GM23248 (cell line): ENCODE results near the gene CCBE1. TPM values are rescaled to one million over a fixed set of nuclear protein-coding genes. Genes with fewer than 3 reads are reported as not detected.

ENCODE experiments used
- DNase-seq: peaks from one replicate; pipeline ENCODE4 v3.0.0-alpha.2; 2015
- H2AFZ ChIP-seq: fragments of 200-600 bp; sonication (generic); 2 replicates; pipeline ENCODE4 v1.6.1; 2016; ENCODE audit warnings: antibody characterized with exemption
- H3F3A ChIP-seq: fragments of 200-600 bp; sonication (generic); 2 replicates; pipeline ENCODE4 v1.6.1; 2016; ENCODE audit warnings: mild to moderate bottlenecking, antibody characterized with exemption, mixed run types; ENCODE audit not compliant: insufficient read depth
- H3K27ac ChIP-seq: fragments of 200-600 bp; sonication (generic); 2 replicates; pipeline ENCODE4 v1.5.1; 2016; ENCODE audit warnings: mild to moderate bottlenecking
- H3K27me3 ChIP-seq: fragments of 200-600 bp; sonication (generic); replicated peaks from 2 replicates; pipeline ENCODE4 v1.6.1; 2016; ENCODE audit warnings: mild to moderate bottlenecking; ENCODE audit not compliant: insufficient read depth
- H3K36me3 ChIP-seq: fragments of 200-600 bp; sonication (generic); 2 replicates; pipeline ENCODE4 v1.6.1; 2016; ENCODE audit warnings: low read depth, mild to moderate bottlenecking
- H3K4me1 ChIP-seq: fragments of 200-600 bp; sonication (generic); 2 replicates; pipeline ENCODE4 v1.6.1; 2016; ENCODE audit warnings: mild to moderate bottlenecking; ENCODE audit not compliant: insufficient read depth
- H3K4me2 ChIP-seq: fragments of 200-600 bp; sonication (generic); one replicate; pipeline ENCODE4 v1.6.1; 2016; ENCODE audit warnings: mild to moderate bottlenecking; ENCODE audit not compliant: unreplicated experiment
- H3K4me3 ChIP-seq: fragments of 200-600 bp; sonication (generic); 2 replicates; pipeline ENCODE4 v1.5.1; 2016; ENCODE audit warnings: mild to moderate bottlenecking
- H3K79me2 ChIP-seq: fragments of 200-600 bp; sonication (generic); 2 replicates; pipeline ENCODE4 v1.6.1; 2016; ENCODE audit warnings: mild to moderate bottlenecking; ENCODE audit not compliant: insufficient read depth
- H3K9ac ChIP-seq: fragments of 200-600 bp; sonication (generic); 2 replicates; pipeline ENCODE4 v1.6.1; 2016; ENCODE audit warnings: mild to moderate bottlenecking
- H3K9me2 ChIP-seq: fragments of 200-600 bp; sonication (generic); 2 replicates; pipeline ENCODE4 v1.6.1; 2016; ENCODE audit warnings: mixed run types, mild to moderate bottlenecking, moderate library complexity; ENCODE audit not compliant: insufficient read depth
- H3K9me3 ChIP-seq: fragments of 200-600 bp; sonication (generic); one replicate; pipeline ENCODE4 v1.6.1; 2017; ENCODE audit warnings: low read depth
- H4K20me1 ChIP-seq: fragments of 200-600 bp; sonication (generic); 2 replicates; pipeline ENCODE4 v1.6.0; 2016; ENCODE audit not compliant: insufficient read depth
- EZH2 ChIP-seq: fragments of 200-600 bp; sonication (generic); IDR thresholded peaks from 2 replicates; pipeline ENCODE4 v1.6.1; 2018; ENCODE audit warnings: antibody characterized with exemption, mild to moderate bottlenecking; ENCODE audit not compliant: insufficient read depth, poor library complexity, severe bottlenecking
- EZH2phosphoT487 ChIP-seq: fragments of 200-600 bp; sonication (generic); IDR thresholded peaks from 2 replicates; pipeline ENCODE4 v1.6.1; 2018; ENCODE audit warnings: antibody characterized with exemption, moderate library complexity, mild to moderate bottlenecking, low read depth; ENCODE audit not compliant: insufficient read depth
- WGBS, 2 experiments: methylation state at CpG; one replicate each; pipeline ENCODE4 v1.1.6; 2015 to 2017; ENCODE audit warnings: low lambda C conversion rate in 2 of 2, low coverage in 1 of 2; ENCODE audit errors: missing lambda C conversion rate in 2 of 2; 5-methylcytosine and 5-hydroxymethylcytosine counted together
- in situ Hi-C: fragments of 300-500 bp; cut with MboI; formaldehyde crosslinking; loops from 2 replicates; pipeline ENCODE4 v1.15.0; 2020
- polyA plus RNA-seq: library from polyadenylated mRNA; unstranded; fragments of >200 nt; fragmentation: Nextera tagmentation; extraction: Ambion mirVana; gene quantifications from 2 replicates; pipeline ENCODE4 v1.2.1, GENCODE V29; 2016
- total RNA-seq: library from RNA; depleted of rRNA; stranded (reverse); fragments of >200 nt; shearing (Covaris generic); gene quantifications from 2 replicates; pipeline ENCODE4 v1.2.3, GENCODE V29; 2014

Gene CCBE1
- total and polyA plus RNA-seq, 2 experiments from 2014 or later, result 16.6 to 33.6 TPM

DNA sequence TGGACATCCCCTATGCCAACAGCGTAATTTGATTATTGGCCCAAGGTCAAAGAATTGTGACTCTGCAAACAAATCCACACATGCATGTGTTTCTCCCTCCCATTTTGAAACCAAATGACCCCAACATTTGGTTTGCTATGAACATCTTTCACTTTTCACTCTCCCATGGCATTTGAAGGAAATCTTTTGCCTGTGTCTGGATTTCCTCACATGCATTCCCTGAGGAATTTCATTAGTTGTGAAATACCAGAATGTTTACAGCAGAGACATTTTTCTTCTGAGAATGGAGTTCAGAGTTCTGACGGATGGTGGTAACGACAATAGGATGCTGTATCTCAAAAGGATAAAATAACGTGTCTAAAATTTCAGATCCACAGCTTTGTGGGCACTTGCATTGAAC lies 277.8 kb downstream of the CCBE1 start:
- H3K9me3 ChIP-seq, result no peaks in the 10 kb centered on the region
- H4K20me1 ChIP-seq, result no peaks in the 10 kb centered on the region
- no peak overlapping the region for H2AFZ ChIP-seq
- no peaks in the 10 kb centered on the region for H3K36me3 ChIP-seq
- in situ Hi-C loops, result no loop called here
- no peaks in the 10 kb centered on the region for H3F3A ChIP-seq
- TF ChIP-seq EZH2, result no peak
- TF ChIP-seq EZH2phosphoT487, result no peak
- no peak overlapping the region for H3K4me2 ChIP-seq
- H3K27ac ChIP-seq, result no peak overlapping the region
- no peaks in the 10 kb centered on the region for H3K9me2 ChIP-seq
- no peak overlapping the region for H3K4me3 ChIP-seq
- H3K4me1 ChIP-seq, result peaks cover 6% of the 10 kb centered on the region; the same call in 1 of the 2 replicates
- no peak overlapping the region for H3K9ac ChIP-seq
- no peaks in the 10 kb centered on the region for H3K79me2 ChIP-seq
- no peaks in the 10 kb centered on the region; the same call in 1 of the 2 replicates for H3K27me3 ChIP-seq
- peak; percentile 56 for DNase-seq
- WGBS, 2 experiments, result 14 to 19% methylated on average over 4 of the region's 4 CpGs

DNA sequence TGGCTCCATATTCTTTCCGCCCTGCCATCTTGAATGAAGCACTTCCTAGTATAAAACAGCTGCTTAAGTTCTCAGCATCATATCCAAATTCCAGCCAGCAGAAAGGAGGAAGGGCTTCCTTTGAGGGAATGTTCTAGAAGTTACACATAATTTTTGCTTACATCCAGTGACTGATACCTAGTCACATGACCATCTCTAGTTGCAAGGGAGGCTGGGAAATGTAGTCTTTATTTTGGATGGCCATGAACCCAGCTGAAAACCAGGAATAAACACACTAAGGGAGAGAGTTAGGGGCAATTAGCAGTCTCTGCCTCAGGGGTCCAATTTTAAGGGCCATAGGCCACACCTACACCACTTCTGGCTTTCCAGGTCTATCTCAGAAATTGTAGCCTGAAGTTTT lies 280.4 kb downstream of the CCBE1 start:
- Histone ChIP-seq H3K27me3 (no peaks in the 10 kb centered on the region), H3K79me2 (no peaks in the 10 kb centered on the region), H4K20me1 (no peaks in the 10 kb centered on the region), H3K27ac (no peak overlapping the region), H3K9me2 (no peaks in the 10 kb centered on the region), H3K9me3 (no peaks in the 10 kb centered on the region), H3K4me2 (no peak overlapping the region), H3K9ac (no peak overlapping the region), H2AFZ (no peak overlapping the region), H3F3A (no peaks in the 10 kb centered on the region), H3K36me3 (no peaks in the 10 kb centered on the region), H3K4me3 (no peak overlapping the region), H3K4me1 (peaks cover 6% of the 10 kb centered on the region; the same call in 1 of the 2 replicates)
- WGBS, 2 experiments, result 100% methylated on average over 1 of the region's 1 CpG
- DNase-seq, result peak; percentile 30
- in situ Hi-C loops, result no loop called here
- TF ChIP-seq EZH2, result no peak
- no peak for TF ChIP-seq EZH2phosphoT487

DNA sequence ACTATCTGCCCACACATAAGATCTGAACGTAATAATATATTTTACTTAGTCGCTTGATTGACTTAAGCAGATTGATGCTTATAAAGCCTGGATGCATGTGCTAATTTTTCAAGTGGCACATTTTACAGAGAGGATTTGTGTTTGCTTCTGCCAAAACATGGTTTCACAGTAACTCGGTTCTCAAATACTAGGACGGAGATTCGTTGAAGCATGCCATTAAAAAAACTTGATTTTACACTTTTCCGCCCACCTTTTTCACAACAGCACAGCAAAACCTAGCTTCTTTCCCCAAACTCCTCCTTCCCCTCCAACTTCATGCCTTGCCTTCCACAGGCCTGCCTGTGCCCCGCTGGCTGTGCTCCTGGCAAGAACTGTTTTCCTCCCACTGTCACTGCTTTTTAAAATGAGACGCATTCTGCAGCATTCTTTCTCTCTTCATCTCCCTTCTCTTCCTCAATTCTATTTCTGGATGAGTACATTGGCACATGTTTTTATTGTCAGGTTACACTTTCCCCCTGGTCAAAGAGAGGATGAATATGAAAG lies 283.0 kb downstream of the CCBE1 start:
- no peaks in the 10 kb centered on the region for H3K9me2 ChIP-seq
- no peak overlapping the region for H3K4me3 ChIP-seq
- DNase-seq, result no peak
- H3K4me1 ChIP-seq, result 0 out of 2 replicates have a peak, but pooled peaks cover under 1% of the 10 kb centered on the region
- H2AFZ ChIP-seq, result no peak overlapping the region
- no peaks in the 10 kb centered on the region for H3K9me3 ChIP-seq
- no peaks in the 10 kb centered on the region for H3F3A ChIP-seq
- H3K9ac ChIP-seq, result no peak overlapping the region
- no peak overlapping the region for H3K27ac ChIP-seq
- in situ Hi-C loops, result no loop called here
- H3K27me3 ChIP-seq, result no peaks in the 10 kb centered on the region
- no peaks in the 10 kb centered on the region for H3K36me3 ChIP-seq
- no peak overlapping the region for H3K4me2 ChIP-seq
- TF ChIP-seq EZH2, result no peak
- TF ChIP-seq EZH2phosphoT487, result no peak
- H4K20me1 ChIP-seq, result no peaks in the 10 kb centered on the region
- WGBS, 2 experiments, result 83 to 88% methylated on average over 8 of the region's 8 CpGs
- H3K79me2 ChIP-seq, result no peaks in the 10 kb centered on the region

- H3K4me3 ChIP-seq, result no peak overlapping the region
- H3K4me2 ChIP-seq, result no peak overlapping the region
- TF ChIP-seq EZH2phosphoT487 (no peak), EZH2 (no peak)
- no peak overlapping the region for H2AFZ ChIP-seq
- no peaks in the 10 kb centered on the region for H3K79me2 ChIP-seq
- no peaks in the 10 kb centered on the region for H3K9me2 ChIP-seq
- H3F3A ChIP-seq, result no peaks in the 10 kb centered on the region
- H3K9me3 ChIP-seq, result no peaks in the 10 kb centered on the region
- H3K9ac ChIP-seq, result no peak overlapping the region
- in situ Hi-C loops, result no loop called here
- no peaks in the 10 kb centered on the region; the same call in 1 of the 2 replicates for H3K27me3 ChIP-seq
- no peaks in the 10 kb centered on the region for H3K36me3 ChIP-seq
- 34 to 38% methylated on average over 13 of the region's 13 CpGs for WGBS, 2 experiments
- DNase-seq, result peak; percentile 82
- no peaks in the 10 kb centered on the region for H4K20me1 ChIP-seq
- no peak overlapping the region for H3K27ac ChIP-seq
- peaks cover 5% of the 10 kb centered on the region; the same call in 1 of the 2 replicates for H3K4me1 ChIP-seq
Measured at GRCh38 chr18:59402432-59403090, 294.7 kb downstream of the CCBE1 start.

GRCh38 chr18:59400407-59400806 lies 296.8 kb downstream of the CCBE1 start:
- no peak overlapping the region for H2AFZ ChIP-seq
- in situ Hi-C loops, result no loop called here
- 90 to 91% methylated on average over 6 of the region's 6 CpGs for WGBS, 2 experiments

More at GRCh38 chr18:59400407-59400806, 296.8 kb downstream of the CCBE1 start:
- Histone ChIP-seq H3K36me3 (no peaks in the 10 kb centered on the region), H3K4me3 (no peak overlapping the region), H4K20me1 (no peaks in the 10 kb centered on the region), H3K9ac (no peak overlapping the region), H3K27ac (no peak overlapping the region), H3K4me1 (peaks cover 5% of the 10 kb centered on the region; the same call in 1 of the 2 replicates), H3K27me3 (no peaks in the 10 kb centered on the region; the same call in none of the 2 replicates), H3K9me3 (no peaks in the 10 kb centered on the region), H3K4me2 (no peak overlapping the region), H3F3A (no peaks in the 10 kb centered on the region), H3K79me2 (no peaks in the 10 kb centered on the region), H3K9me2 (no peaks in the 10 kb centered on the region)
- DNase-seq, result no peak
- TF ChIP-seq EZH2phosphoT487, result no peak
- no peak for TF ChIP-seq EZH2
